ENCODE results near the gene RBM18.
A peak's percentile ranks its signal among the peaks of the same experiment; 100 is the strongest.

RBM18 gene

GRCh38 chr9:122264360-122265148 is at the start of gene RBM18, which contains the start of gene MRRF:
TSS of gene RBM18 (minus strand) at chr9:122264840. CDS start at chr9:122261492, 3,348 bp downstream.
TSS of gene MRRF (plus strand) at chr9:122264882. CDS start at chr9:122270892, 6,010 bp downstream.
- Histone ChIP-seq H4K20me1 (ENCODE audit: insufficient read depth, low read length) (no peaks in the 10 kb centered on the region), H3K4me1 (ENCODE audit: insufficient read depth, low read length, severe bottlenecking) (peaks cover 48% of the 10 kb centered on the region), H3K79me2 (ENCODE audit: insufficient read depth, low read length) (peaks cover 46% of the 10 kb centered on the region), H3K9me3 (ENCODE audit: low read length) (no peaks in the 10 kb centered on the region), H3K9ac (ENCODE audit: low read length) (peak within 1 kb of the TSS; percentile 88), H3K36me3 (ENCODE audit: insufficient read depth, low read length) (peaks cover 26% of the 10 kb centered on the region), H2AFZ (ENCODE audit: low read length) (0 out of 2 replicates have a peak within 1 kb of the TSS, but pooled peaks have one; percentile 24), H3F3A (ENCODE audit: insufficient read depth, low read length) (no peaks in the 10 kb centered on the region), H3K4me2 (ENCODE audit: low read length) (peak within 1 kb of the TSS; percentile 95), H3K27ac (ENCODE audit: low read depth, low read length, poor library complexity, severe bottlenecking) (peak within 1 kb of the TSS; percentile 88), H3K4me3 (ENCODE audit: low read depth, low read length, poor library complexity, severe bottlenecking) (peak within 1 kb of the TSS; percentile 83), H3K9me2 (ENCODE audit: low read depth, low read length) (no peaks in the 10 kb centered on the region), H3K27me3 (ENCODE audit: insufficient read depth, low read length) (no peaks in the 10 kb centered on the region)
- no peak for TF ChIP-seq EZH2 (IDR thresholded peaks at IDR 0.05; ENCODE audit: borderline replicate concordance, low read length)
- no peak for TF ChIP-seq CTCF (IDR thresholded peaks at IDR 0.05; ENCODE audit: low read length)

- no peaks in the 10 kb centered on the region for H3K9me3 ChIP-seq (ENCODE audit: low read length)
- H3K36me3 ChIP-seq (ENCODE audit: insufficient read depth, low read length) = peaks cover 65% of the 10 kb centered on the region
- no peak overlapping the region for H2AFZ ChIP-seq (ENCODE audit: low read length)
- H3K27me3 ChIP-seq (ENCODE audit: insufficient read depth, low read length) = no peaks in the 10 kb centered on the region
- no peaks in the 10 kb centered on the region for H3K9me2 ChIP-seq (ENCODE audit: low read depth, low read length)
- no peak overlapping the region for H3K27ac ChIP-seq (ENCODE audit: low read depth, low read length, poor library complexity, severe bottlenecking)
- H3K9ac ChIP-seq (ENCODE audit: low read length) = no peak overlapping the region
- no peaks in the 10 kb centered on the region for H3F3A ChIP-seq (ENCODE audit: insufficient read depth, low read length)
- no peaks in the 10 kb centered on the region for H3K4me1 ChIP-seq (ENCODE audit: insufficient read depth, low read length, severe bottlenecking)
- no peak overlapping the region for H3K4me2 ChIP-seq (ENCODE audit: low read length)
- no peak overlapping the region for H3K4me3 ChIP-seq (ENCODE audit: low read depth, low read length, poor library complexity, severe bottlenecking)
- TF ChIP-seq CTCF (IDR thresholded peaks at IDR 0.05; ENCODE audit: low read length) = no peak
- TF ChIP-seq EZH2 (IDR thresholded peaks at IDR 0.05; ENCODE audit: borderline replicate concordance, low read length) = no peak
- H4K20me1 ChIP-seq (ENCODE audit: insufficient read depth, low read length) = no peaks in the 10 kb centered on the region
- H3K79me2 ChIP-seq (ENCODE audit: insufficient read depth, low read length) = no peaks in the 10 kb centered on the region
These were observed 49.5 kb upstream of the RBM18 start for GRCh38 chr9:122314165-122314564.

- Histone ChIP-seq H3K4me1 (ENCODE audit: insufficient read depth, low read length, severe bottlenecking) (no peaks in the 10 kb centered on the region), H3K4me2 (ENCODE audit: low read length) (no peak overlapping the region), H3K9ac (ENCODE audit: low read length) (no peak overlapping the region), H4K20me1 (ENCODE audit: insufficient read depth, low read length) (no peaks in the 10 kb centered on the region), H3F3A (ENCODE audit: insufficient read depth, low read length) (no peaks in the 10 kb centered on the region), H3K36me3 (ENCODE audit: insufficient read depth, low read length) (peaks cover 70% of the 10 kb centered on the region), H3K79me2 (ENCODE audit: insufficient read depth, low read length) (no peaks in the 10 kb centered on the region), H3K9me2 (ENCODE audit: low read depth, low read length) (no peaks in the 10 kb centered on the region), H3K27ac (ENCODE audit: low read depth, low read length, poor library complexity, severe bottlenecking) (no peak overlapping the region), H3K9me3 (ENCODE audit: low read length) (no peaks in the 10 kb centered on the region), H2AFZ (ENCODE audit: low read length) (no peak overlapping the region), H3K4me3 (ENCODE audit: low read depth, low read length, poor library complexity, severe bottlenecking) (no peak overlapping the region), H3K27me3 (ENCODE audit: insufficient read depth, low read length) (no peaks in the 10 kb centered on the region)
- TF ChIP-seq CTCF (IDR thresholded peaks at IDR 0.05; ENCODE audit: low read length) (no peak), EZH2 (IDR thresholded peaks at IDR 0.05; ENCODE audit: borderline replicate concordance, low read length) (no peak)
These were observed 45.2 kb upstream of the RBM18 start for GRCh38 chr9:122309861-122310260.
